22Rv1 (cell line): Measurements from ENCODE around the gene TSPAN16.
"Not testable (repeated sequence)": the region's sequence is repeated elsewhere in the genome, so short reads cannot be mapped to it uniquely, and the experiment has no call there.

Source experiments
- H3K27ac ChIP-seq: fragments of 450-650 bp; 2 replicates; pipeline ENCODE4 v1.5.1; 2017
- CTCF ChIP-seq: fragments of 450-650 bp; IDR thresholded peaks from 2 replicates; pipeline ENCODE4 v1.5.1; 2017; ENCODE audit warnings: mild to moderate bottlenecking
- ZFX ChIP-seq: fragments of 450-650 bp; IDR thresholded peaks from 2 replicates; pipeline ENCODE4 v1.6.1; 2017; ENCODE audit warnings: antibody characterized with exemption, borderline replicate concordance

Gene TSPAN16

GRCh38 chr19:11306337-11306736 lies 10.4 kb downstream of the TSPAN16 start:
- H3K27ac ChIP-seq, result no peak overlapping the region
- no peak for TF ChIP-seq CTCF
- no peak for TF ChIP-seq ZFX

- not testable (repeated sequence) for H3K27ac ChIP-seq
Observed at GRCh38 chr19:11320278-11320995, 24.5 kb downstream of the TSPAN16 start.

GRCh38 chr19:11321191-11322126 lies 25.5 kb downstream of the TSPAN16 start:
- TF ChIP-seq CTCF, result peak; percentile 40
- no peak for TF ChIP-seq ZFX
- H3K27ac ChIP-seq, result peak overlapping the region; percentile 60; the same call in 1 of the 2 replicates

GRCh38 chr19:11322269-11323024 lies 26.5 kb downstream of the TSPAN16 start:
- peak overlapping the region; percentile 60; the same call in 1 of the 2 replicates for H3K27ac ChIP-seq
- TF ChIP-seq CTCF, result no peak
- no peak for TF ChIP-seq ZFX

GRCh38 chr19:11323601-11324078 lies 27.7 kb downstream of the TSPAN16 start:
- peak overlapping the region; percentile 60 for H3K27ac ChIP-seq
- TF ChIP-seq ZFX (no peak), CTCF (no peak)

- TF ChIP-seq CTCF (no peak), ZFX (no peak)
- H3K27ac ChIP-seq, result peak overlapping the region; percentile 60
Observed at GRCh38 chr19:11324079-11324661, 28.2 kb downstream of the TSPAN16 start.
